Measurements from ENCODE around the gene ATG10. TPM values are rescaled to one million over a fixed set of nuclear protein-coding genes. Genes with fewer than 3 reads are reported as not detected.
"Not testable (repeated sequence)": the region's sequence is repeated elsewhere in the genome, so short reads cannot be mapped to it uniquely, and the experiment has no call there.

ATG10 gene
- total and polyA plus RNA-seq, 2 donors (not counting 1 experiment from before 2014, with no cell fraction given), result 1.6 to 11.6 TPM

DNA sequence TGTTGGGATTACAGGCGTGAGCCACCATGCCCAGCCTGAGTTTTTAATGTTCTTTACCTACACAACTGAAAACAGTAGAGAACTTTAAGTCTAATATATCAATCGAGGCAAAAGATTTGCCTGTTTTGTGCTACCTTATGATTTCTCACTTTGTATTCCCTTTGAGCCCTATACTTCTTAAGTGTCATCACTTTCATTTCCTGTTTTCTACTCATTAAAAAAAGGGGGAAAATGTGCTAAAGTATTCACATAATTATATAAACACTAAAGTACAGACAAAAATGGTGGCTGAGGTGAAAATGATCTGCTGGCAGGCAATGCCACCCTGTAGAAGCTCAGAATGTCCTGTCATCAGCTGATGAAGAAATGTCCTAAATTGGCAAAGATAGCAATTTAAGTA is 23.6 kb downstream of the ATG10 start:
- TF ChIP-seq, protein P1, sequence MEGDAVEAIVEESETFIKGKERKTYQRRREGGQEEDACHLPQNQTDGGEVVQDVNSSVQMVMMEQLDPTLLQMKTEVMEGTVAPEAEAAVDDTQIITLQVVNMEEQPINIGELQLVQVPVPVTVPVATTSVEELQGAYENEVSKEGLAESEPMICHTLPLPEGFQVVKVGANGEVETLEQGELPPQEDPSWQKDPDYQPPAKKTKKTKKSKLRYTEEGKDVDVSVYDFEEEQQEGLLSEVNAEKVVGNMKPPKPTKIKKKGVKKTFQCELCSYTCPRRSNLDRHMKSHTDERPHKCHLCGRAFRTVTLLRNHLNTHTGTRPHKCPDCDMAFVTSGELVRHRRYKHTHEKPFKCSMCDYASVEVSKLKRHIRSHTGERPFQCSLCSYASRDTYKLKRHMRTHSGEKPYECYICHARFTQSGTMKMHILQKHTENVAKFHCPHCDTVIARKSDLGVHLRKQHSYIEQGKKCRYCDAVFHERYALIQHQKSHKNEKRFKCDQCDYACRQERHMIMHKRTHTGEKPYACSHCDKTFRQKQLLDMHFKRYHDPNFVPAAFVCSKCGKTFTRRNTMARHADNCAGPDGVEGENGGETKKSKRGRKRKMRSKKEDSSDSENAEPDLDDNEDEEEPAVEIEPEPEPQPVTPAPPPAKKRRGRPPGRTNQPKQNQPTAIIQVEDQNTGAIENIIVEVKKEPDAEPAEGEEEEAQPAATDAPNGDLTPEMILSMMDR (IDR thresholded peaks at IDR 0.05), result no peak
- TF ChIP-seq EZH2 (IDR thresholded peaks at IDR 0.05; ENCODE audit: borderline replicate concordance, insufficient read depth, low read depth, low read length, poor library complexity, severe bottlenecking), result no peak
- H3K4me3 Mint-ChIP-seq, result no peak overlapping the region
- no peaks in the 10 kb centered on the region for H4K20me1 ChIP-seq (ENCODE audit: control insufficient read depth, insufficient read depth, low read length, poor library complexity, severe bottlenecking)
- no peaks in the 10 kb centered on the region for H3K36me3 ChIP-seq (replicated peaks in 1 of 2; ENCODE audit: control extremely low read depth in 1 of 2, control insufficient read depth in 1 of 2, extremely low read depth in 1 of 2, insufficient read depth in 2 of 2, low read length in 1 of 2)
- CTCF ChIA-PET, result no interaction called here
- no peaks in the 10 kb centered on the region for H3K27me3 Mint-ChIP-seq
- H3K9me3 ChIP-seq (ENCODE audit: control extremely low read depth in 1 of 3, control insufficient read depth in 2 of 3, insufficient read depth in 1 of 3, low read length in 2 of 3), result peaks cover 0 to 10% (median 6%) of the 10 kb centered on the region in 3 donors
- ATAC-seq (ENCODE audit: low read depth) (no peak), DNase-seq (no peak)
- no peaks in the 10 kb centered on the region for H3K4me1 ChIP-seq (ENCODE audit: control insufficient read depth in 2 of 2, insufficient read depth in 2 of 2, low read length in 2 of 2)
- H3K9ac ChIP-seq (ENCODE audit: low read length), result no peak overlapping the region
- no peaks in the 10 kb centered on the region for H3K27me3 ChIP-seq (replicated peaks in 1 of 4; ENCODE audit: control extremely low read depth in 1 of 4, control insufficient read depth in 3 of 4, insufficient read depth in 4 of 4, low read length in 3 of 4)
- H3K27ac ChIP-seq (ENCODE audit: low read length in 2 of 2), result no peak overlapping the region
- POLR2A ChIA-PET, result no interaction called here
- H3K4me2 ChIP-seq (replicated peaks; ENCODE audit: low read depth, low read length, poor library complexity, severe bottlenecking), result no peak overlapping the region
- no peaks in the 10 kb centered on the region for H3K79me2 ChIP-seq (ENCODE audit: control insufficient read depth, insufficient read depth, low read length)
- H2AFZ ChIP-seq (ENCODE audit: insufficient read depth, low read depth, low read length, poor library complexity, severe bottlenecking), result no peak overlapping the region
- WGBS (ENCODE audit: insufficient coverage), result 100% methylated on average over 1 of the region's 2 CpGs
- H3K9me3 Mint-ChIP-seq (ENCODE audit: insufficient read depth), result no peaks in the 10 kb centered on the region
- intact Hi-C loops (cut with micrococcal nuclease), result no loop called here
- H3K4me3 ChIP-seq (ENCODE audit: control extremely low read depth in 1 of 5, extremely low read depth in 1 of 5, insufficient read depth in 1 of 5, low read depth in 2 of 5, low read length in 4 of 5), result no peak overlapping the region
- H3K4me1 Mint-ChIP-seq, result peaks cover 6% of the 10 kb centered on the region
- H3K27ac Mint-ChIP-seq, result no peak overlapping the region

DNA sequence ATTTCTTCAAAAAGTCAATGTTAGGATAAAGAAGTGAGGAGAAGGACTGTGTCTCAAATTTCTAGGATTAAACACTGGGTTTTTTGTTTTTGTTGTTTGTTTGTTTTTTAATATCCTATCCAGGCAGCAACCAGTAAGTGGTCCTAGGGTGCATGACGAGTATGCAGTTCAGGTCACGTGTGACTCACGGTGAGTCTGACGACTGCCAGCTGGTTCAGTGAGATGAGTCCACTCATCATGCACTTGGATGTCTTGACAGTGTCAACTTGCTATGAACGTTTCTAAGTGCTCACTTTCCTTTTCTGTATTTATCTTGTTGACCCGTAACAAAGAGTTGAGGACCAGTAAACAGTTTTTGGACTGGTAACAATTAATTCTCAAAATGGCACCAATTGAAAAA is 32.7 kb downstream of the ATG10 start:
- H3K27me3 ChIP-seq (replicated peaks in 1 of 4; ENCODE audit: control extremely low read depth in 1 of 4, control insufficient read depth in 3 of 4, insufficient read depth in 4 of 4, low read length in 3 of 4), result no peaks in the 10 kb centered on the region
- intact Hi-C loops (cut with micrococcal nuclease), result no loop called here
- DNase-seq, result no peak
- no peaks in the 10 kb centered on the region for H3K9me3 ChIP-seq (ENCODE audit: control extremely low read depth in 1 of 3, control insufficient read depth in 2 of 3, insufficient read depth in 1 of 3, low read length in 2 of 3)
- CTCF ChIA-PET, result no interaction called here
- WGBS (ENCODE audit: insufficient coverage), result 98% methylated on average over 6 of the region's 6 CpGs
- peaks cover 0 to 1% of the 10 kb centered on the region in 2 experiments for H3K36me3 ChIP-seq (replicated peaks in 1 of 2; ENCODE audit: control extremely low read depth in 1 of 2, control insufficient read depth in 1 of 2, extremely low read depth in 1 of 2, insufficient read depth in 2 of 2, low read length in 1 of 2)
- POLR2A ChIA-PET, result no interaction called here
- H2AFZ ChIP-seq (ENCODE audit: insufficient read depth, low read depth, low read length, poor library complexity, severe bottlenecking), result no peak overlapping the region
- no peak overlapping the region for H3K4me2 ChIP-seq (replicated peaks; ENCODE audit: low read depth, low read length, poor library complexity, severe bottlenecking)
- no peaks in the 10 kb centered on the region for H3K4me1 ChIP-seq (ENCODE audit: control insufficient read depth in 2 of 2, insufficient read depth in 2 of 2, low read length in 2 of 2)
- H4K20me1 ChIP-seq (ENCODE audit: control insufficient read depth, insufficient read depth, low read length, poor library complexity, severe bottlenecking), result no peaks in the 10 kb centered on the region
- no peak for TF ChIP-seq EZH2 (IDR thresholded peaks at IDR 0.05; ENCODE audit: borderline replicate concordance, insufficient read depth, low read depth, low read length, poor library complexity, severe bottlenecking)
- TF ChIP-seq, protein P1 (IDR thresholded peaks at IDR 0.05), result no peak
- no peak overlapping the region for H3K9ac ChIP-seq (ENCODE audit: low read length)
- Mint-ChIP-seq H3K27me3 (no peaks in the 10 kb centered on the region), H3K4me3 (no peak overlapping the region), H3K9me3 (ENCODE audit: insufficient read depth) (no peaks in the 10 kb centered on the region), H3K4me1 (no peaks in the 10 kb centered on the region), H3K27ac (no peak overlapping the region)
- no peak overlapping the region for H3K27ac ChIP-seq (ENCODE audit: low read length in 2 of 2)
- H3K79me2 ChIP-seq (ENCODE audit: control insufficient read depth, insufficient read depth, low read length), result no peaks in the 10 kb centered on the region
- ATAC-seq (ENCODE audit: low read depth), result no peak
- no peak overlapping the region for H3K4me3 ChIP-seq (ENCODE audit: control extremely low read depth in 1 of 5, extremely low read depth in 1 of 5, insufficient read depth in 1 of 5, low read depth in 2 of 5, low read length in 4 of 5)

DNA sequence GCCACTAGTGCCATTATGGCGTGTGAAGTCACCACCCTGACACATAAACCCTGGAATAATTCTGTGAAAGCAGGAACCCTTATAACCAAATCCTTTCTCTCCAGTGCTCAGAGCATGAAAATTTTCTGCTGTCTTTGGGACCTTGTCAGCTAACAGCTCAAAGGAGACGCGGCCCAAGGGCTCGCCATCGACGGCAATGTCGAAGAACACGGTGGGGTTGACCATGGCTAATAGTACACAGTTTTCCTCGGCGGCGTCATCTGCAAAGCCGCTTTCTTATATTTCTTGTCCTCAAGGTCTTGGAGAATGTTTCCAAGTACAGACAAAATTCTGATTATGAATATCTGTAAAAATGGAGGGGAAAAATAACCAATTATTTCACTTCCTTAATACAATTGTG is 38.0 kb downstream of the ATG10 start:
- H3K4me1 ChIP-seq (ENCODE audit: control insufficient read depth in 2 of 2, insufficient read depth in 2 of 2, low read length in 2 of 2); H2AFZ ChIP-seq (ENCODE audit: insufficient read depth, low read depth, low read length, poor library complexity, severe bottlenecking); ATAC-seq (ENCODE audit: low read depth); intact Hi-C loops (cut with micrococcal nuclease); H3K9ac ChIP-seq (ENCODE audit: low read length); H3K4me2 ChIP-seq (replicated peaks; ENCODE audit: low read depth, low read length, poor library complexity, severe bottlenecking); H3K4me1 Mint-ChIP-seq; H3K9me3 ChIP-seq (ENCODE audit: control extremely low read depth in 1 of 3, control insufficient read depth in 2 of 3, insufficient read depth in 1 of 3, low read length in 2 of 3); H3K27me3 ChIP-seq (replicated peaks in 1 of 4; ENCODE audit: control extremely low read depth in 1 of 4, control insufficient read depth in 3 of 4, insufficient read depth in 4 of 4, low read length in 3 of 4); H4K20me1 ChIP-seq (ENCODE audit: control insufficient read depth, insufficient read depth, low read length, poor library complexity, severe bottlenecking); POLR2A ChIA-PET; H3K27me3 Mint-ChIP-seq; H3K36me3 ChIP-seq (replicated peaks in 1 of 2; ENCODE audit: control extremely low read depth in 1 of 2, control insufficient read depth in 1 of 2, extremely low read depth in 1 of 2, insufficient read depth in 2 of 2, low read length in 1 of 2); H3K27ac Mint-ChIP-seq; H3K4me3 ChIP-seq (ENCODE audit: control extremely low read depth in 1 of 5, extremely low read depth in 1 of 5, insufficient read depth in 1 of 5, low read depth in 2 of 5, low read length in 4 of 5); H3K9me3 Mint-ChIP-seq (ENCODE audit: insufficient read depth); H3K27ac ChIP-seq (ENCODE audit: low read length in 2 of 2); H3K79me2 ChIP-seq (ENCODE audit: control insufficient read depth, insufficient read depth, low read length); DNase-seq; H3K4me3 Mint-ChIP-seq; CTCF ChIA-PET: not testable (repeated sequence)
- 98% methylated on average over 8 of the region's 12 CpGs for WGBS (ENCODE audit: insufficient coverage)
